ENCODE results near the gene CHRM4.

CHRM4 gene

GRCh38 chr11:46370253-46370652, 21.3 kb downstream of the CHRM4 start:
- Histone ChIP-seq H3K23ac (ENCODE audit: low read length in 2 of 2) (no peak overlapping the region), H3K9me3 (ENCODE audit: control insufficient read depth, low read length) (no peaks in the 10 kb centered on the region), H3K27ac (ENCODE audit: low read length, poor library complexity, severe bottlenecking) (no peak overlapping the region), H2BK120ac (ENCODE audit: low read depth, low read length) (no peak overlapping the region), H2AFZ (ENCODE audit: low read depth, low read length) (no peak overlapping the region), H2BK15ac (ENCODE audit: low read depth, poor library complexity, severe bottlenecking) (peak overlapping the region; percentile 37), H2AK5ac (ENCODE audit: low read length, severe bottlenecking) (no peak overlapping the region), H3K79me1 (replicated peaks; ENCODE audit: low read length, poor library complexity, severe bottlenecking) (peaks cover 28% of the 10 kb centered on the region), H3K4me2 (ENCODE audit: low read length, poor library complexity, severe bottlenecking) (no peak overlapping the region), H3K18ac (ENCODE audit: low read depth in 1 of 2, low read length in 2 of 2) (no peak overlapping the region), H3K4ac (ENCODE audit: low read depth in 1 of 2, low read length in 2 of 2) (no peak overlapping the region), H3K4me3 (ENCODE audit: insufficient read depth in 1 of 2, low read depth in 1 of 2, low read length in 2 of 2) (no peak overlapping the region), H2BK12ac (ENCODE audit: low read length in 2 of 2) (no peak overlapping the region), H3K27me3 (ENCODE audit: control insufficient read depth in 1 of 2, insufficient read depth in 1 of 2, low read length in 2 of 2) (no peaks in the 10 kb centered on the region), H3K4me1 (ENCODE audit: control insufficient read depth, insufficient read depth, low read depth, low read length) (peaks cover 45% of the 10 kb centered on the region), H3K9ac (ENCODE audit: low read length) (no peak overlapping the region), H4K91ac (ENCODE audit: low read length) (peak overlapping the region; percentile 52), H2BK5ac (ENCODE audit: low read depth, low read length, poor library complexity, severe bottlenecking) (no peak overlapping the region), H3K36me3 (ENCODE audit: control insufficient read depth in 1 of 2, insufficient read depth in 2 of 2, low read depth in 1 of 2, low read length in 2 of 2) (peaks cover 37 to 75% of the 10 kb centered on the region in 2 experiments), H4K8ac (ENCODE audit: low read length) (peak overlapping the region; percentile 43), H3K14ac (ENCODE audit: low read length in 2 of 2) (no peak overlapping the region)
- DNase-seq: no peak
- 91% methylated on average over 13 of the region's 13 CpGs for whole genome bisulfite sequencing

- Histone ChIP-seq H3K9ac (ENCODE audit: low read length) (no peak overlapping the region), H2BK12ac (ENCODE audit: low read length in 2 of 2) (peak overlapping the region in 1 of 2 experiments; percentile 17), H3K23ac (ENCODE audit: low read length in 2 of 2) (no peak overlapping the region), H3K79me1 (replicated peaks; ENCODE audit: low read length, poor library complexity, severe bottlenecking) (peaks cover 28% of the 10 kb centered on the region), H4K8ac (ENCODE audit: low read length) (peak overlapping the region; percentile 43), H2AK5ac (ENCODE audit: low read length, severe bottlenecking) (peak overlapping the region; percentile 61), H2BK5ac (ENCODE audit: low read depth, low read length, poor library complexity, severe bottlenecking) (no peak overlapping the region), H3K4me2 (ENCODE audit: low read length, poor library complexity, severe bottlenecking) (peak overlapping the region; percentile 11), H3K27ac (ENCODE audit: low read length, poor library complexity, severe bottlenecking) (no peak overlapping the region), H3K36me3 (ENCODE audit: control insufficient read depth in 1 of 2, insufficient read depth in 2 of 2, low read depth in 1 of 2, low read length in 2 of 2) (peaks cover 31 to 69% of the 10 kb centered on the region in 2 experiments), H2AFZ (ENCODE audit: low read depth, low read length) (no peak overlapping the region), H2BK120ac (ENCODE audit: low read depth, low read length) (no peak overlapping the region), H3K27me3 (ENCODE audit: control insufficient read depth in 1 of 2, insufficient read depth in 1 of 2, low read length in 2 of 2) (no peaks in the 10 kb centered on the region), H3K14ac (ENCODE audit: low read length in 2 of 2) (no peak overlapping the region), H3K4ac (ENCODE audit: low read depth in 1 of 2, low read length in 2 of 2) (peak overlapping the region in 1 of 2 experiments; percentile 60), H3K4me1 (ENCODE audit: control insufficient read depth, insufficient read depth, low read depth, low read length) (peaks cover 50% of the 10 kb centered on the region), H2BK15ac (ENCODE audit: low read depth, poor library complexity, severe bottlenecking) (peak overlapping the region; percentile 37), H3K18ac (ENCODE audit: low read depth in 1 of 2, low read length in 2 of 2) (no peak overlapping the region), H4K91ac (ENCODE audit: low read length) (peak overlapping the region; percentile 52), H3K4me3 (ENCODE audit: insufficient read depth in 1 of 2, low read depth in 1 of 2, low read length in 2 of 2) (peak overlapping the region in 1 of 2 experiments; percentile 26), H3K9me3 (ENCODE audit: control insufficient read depth, low read length) (no peaks in the 10 kb centered on the region)
- 53% methylated on average over 25 of the region's 25 CpGs for WGBS
- peak; percentile 84 for DNase-seq
Measured at GRCh38 chr11:46369458-46370152, 22.0 kb downstream of the CHRM4 start.

- H3K9ac ChIP-seq (ENCODE audit: low read length): peak overlapping the region; percentile 26
- peaks cover 31 to 61% of the 10 kb centered on the region in 2 experiments for H3K36me3 ChIP-seq (ENCODE audit: control insufficient read depth in 1 of 2, insufficient read depth in 2 of 2, low read depth in 1 of 2, low read length in 2 of 2)
- H3K4me2 ChIP-seq (ENCODE audit: low read length, poor library complexity, severe bottlenecking): no peak overlapping the region
- H3K23ac ChIP-seq (ENCODE audit: low read length in 2 of 2): no peak overlapping the region
- H3K4me3 ChIP-seq (ENCODE audit: insufficient read depth in 1 of 2, low read depth in 1 of 2, low read length in 2 of 2): no peak overlapping the region
- H2BK12ac ChIP-seq (ENCODE audit: low read length in 2 of 2): no peak overlapping the region
- H4K91ac ChIP-seq (ENCODE audit: low read length): peak overlapping the region; percentile 18
- 90% methylated on average over 12 of the region's 12 CpGs for WGBS
- no peak overlapping the region for H2BK120ac ChIP-seq (ENCODE audit: low read depth, low read length)
- no peak overlapping the region for H3K4ac ChIP-seq (ENCODE audit: low read depth in 1 of 2, low read length in 2 of 2)
- no peak overlapping the region for H3K14ac ChIP-seq (ENCODE audit: low read length in 2 of 2)
- H2AK5ac ChIP-seq (ENCODE audit: low read length, severe bottlenecking): no peak overlapping the region
- H3K27me3 ChIP-seq (ENCODE audit: control insufficient read depth in 1 of 2, insufficient read depth in 1 of 2, low read length in 2 of 2): no peaks in the 10 kb centered on the region
- no peaks in the 10 kb centered on the region for H3K9me3 ChIP-seq (ENCODE audit: control insufficient read depth, low read length)
- H2AFZ ChIP-seq (ENCODE audit: low read depth, low read length): no peak overlapping the region
- H2BK15ac ChIP-seq (ENCODE audit: low read depth, poor library complexity, severe bottlenecking): no peak overlapping the region
- H3K27ac ChIP-seq (ENCODE audit: low read length, poor library complexity, severe bottlenecking): no peak overlapping the region
- DNase-seq: no peak
- no peak overlapping the region for H2BK5ac ChIP-seq (ENCODE audit: low read depth, low read length, poor library complexity, severe bottlenecking)
- H3K79me1 ChIP-seq (replicated peaks; ENCODE audit: low read length, poor library complexity, severe bottlenecking): peaks cover 30% of the 10 kb centered on the region
- peaks cover 57% of the 10 kb centered on the region for H3K4me1 ChIP-seq (ENCODE audit: control insufficient read depth, insufficient read depth, low read depth, low read length)
- peak overlapping the region in 1 of 2 experiments; percentile 35 for H3K18ac ChIP-seq (ENCODE audit: low read depth in 1 of 2, low read length in 2 of 2)
- peak overlapping the region; percentile 70 for H4K8ac ChIP-seq (ENCODE audit: low read length)
Measured at GRCh38 chr11:46367916-46368267, 23.7 kb downstream of the CHRM4 start.

- DNase-seq: peak; percentile 58
- no peak overlapping the region for H2BK5ac ChIP-seq (ENCODE audit: low read depth, low read length, poor library complexity, severe bottlenecking)
- H3K4ac ChIP-seq (ENCODE audit: low read depth in 1 of 2, low read length in 2 of 2): peak overlapping the region in 1 of 2 experiments; percentile 16
- H2BK120ac ChIP-seq (ENCODE audit: low read depth, low read length): no peak overlapping the region
- peaks cover 28 to 59% of the 10 kb centered on the region in 2 experiments for H3K36me3 ChIP-seq (ENCODE audit: control insufficient read depth in 1 of 2, insufficient read depth in 2 of 2, low read depth in 1 of 2, low read length in 2 of 2)
- H4K8ac ChIP-seq (ENCODE audit: low read length): peak overlapping the region; percentile 70
- no peak overlapping the region for H3K23ac ChIP-seq (ENCODE audit: low read length in 2 of 2)
- H4K91ac ChIP-seq (ENCODE audit: low read length): peak overlapping the region; percentile 22
- H2AFZ ChIP-seq (ENCODE audit: low read depth, low read length): no peak overlapping the region
- H3K18ac ChIP-seq (ENCODE audit: low read depth in 1 of 2, low read length in 2 of 2): peak overlapping the region in 1 of 2 experiments; percentile 61
- no peaks in the 10 kb centered on the region for H3K9me3 ChIP-seq (ENCODE audit: control insufficient read depth, low read length)
- no peak overlapping the region for H3K14ac ChIP-seq (ENCODE audit: low read length in 2 of 2)
- H2BK15ac ChIP-seq (ENCODE audit: low read depth, poor library complexity, severe bottlenecking): no peak overlapping the region
- H2BK12ac ChIP-seq (ENCODE audit: low read length in 2 of 2): no peak overlapping the region
- H3K79me1 ChIP-seq (replicated peaks; ENCODE audit: low read length, poor library complexity, severe bottlenecking): peaks cover 35% of the 10 kb centered on the region
- no peak overlapping the region for H3K4me2 ChIP-seq (ENCODE audit: low read length, poor library complexity, severe bottlenecking)
- H3K27ac ChIP-seq (ENCODE audit: low read length, poor library complexity, severe bottlenecking): no peak overlapping the region
- peaks cover 62% of the 10 kb centered on the region for H3K4me1 ChIP-seq (ENCODE audit: control insufficient read depth, insufficient read depth, low read depth, low read length)
- H2AK5ac ChIP-seq (ENCODE audit: low read length, severe bottlenecking): no peak overlapping the region
- H3K27me3 ChIP-seq (ENCODE audit: control insufficient read depth in 1 of 2, insufficient read depth in 1 of 2, low read length in 2 of 2): no peaks in the 10 kb centered on the region
- no peak overlapping the region for H3K4me3 ChIP-seq (ENCODE audit: insufficient read depth in 1 of 2, low read depth in 1 of 2, low read length in 2 of 2)
- H3K9ac ChIP-seq (ENCODE audit: low read length): peak overlapping the region; percentile 26
- 39% methylated on average over 32 of the region's 32 CpGs for WGBS
Measured at GRCh38 chr11:46367244-46367915, 24.2 kb downstream of the CHRM4 start.

Data from mesenchymal stem cell (in vitro differentiated cells and primary cell).